AG09309 (cell line): ENCODE results near the gene DHX58.

Experiments used
- DNase-seq: peaks from one replicate; pipeline ENCODE4 v3.0.0-alpha.2; 2010; ENCODE audit warnings: low read depth
- H3K4me3 ChIP-seq: 2 replicates; pipeline ENCODE4 v1.5.1; 2011; ENCODE audit warnings: mild to moderate bottlenecking, low read depth, low read length, moderate library complexity; ENCODE audit not compliant: control insufficient read depth
- CTCF ChIP-seq: IDR thresholded peaks from 2 replicates; pipeline ENCODE4 v1.5.1; 2011; ENCODE audit warnings: mild to moderate bottlenecking, low read depth, low read length, inconsistent platforms; ENCODE audit not compliant: insufficient read depth, control insufficient read depth; ENCODE audit errors: missing control alignments

Gene DHX58

GRCh38 chr17:42127414-42127813, 14.9 kb upstream of the DHX58 start:
- H3K4me3 ChIP-seq = no peak overlapping the region

GRCh38 chr17:42126836-42127235, 14.3 kb upstream of the DHX58 start:
- no peak overlapping the region for H3K4me3 ChIP-seq
- DNase-seq = no peak
- no peak for TF ChIP-seq CTCF

More at GRCh38 chr17:42127414-42127813, 14.9 kb upstream of the DHX58 start:
- DNase-seq = no peak
- no peak for TF ChIP-seq CTCF

GRCh38 chr17:42125565-42125964, 13.1 kb upstream of the DHX58 start:
- H3K4me3 ChIP-seq = no peak overlapping the region
- DNase-seq = no peak

GRCh38 chr17:42124256-42124655, 11.7 kb upstream of the DHX58 start:
- H3K4me3 ChIP-seq = no peak overlapping the region
- DNase-seq = no peak
- TF ChIP-seq CTCF = no peak

More at GRCh38 chr17:42125565-42125964, 13.1 kb upstream of the DHX58 start:
- TF ChIP-seq CTCF = no peak

GRCh38 chr17:42122371-42123303, 10.1 kb upstream of the DHX58 start, which contains the start of gene HSPB9:
Gene HSPB9 (plus strand): TSS chr17:42122804. CDS start chr17:42122851, 47 bp downstream.
- no peak within 1 kb of the TSS for H3K4me3 ChIP-seq
- TF ChIP-seq CTCF = no peak
- DNase-seq = no peak

GRCh38 chr17:42120770-42121769, 8.6 kb upstream of the DHX58 start, which contains the start of gene KAT2A:
Gene KAT2A (minus strand): TSS chr17:42121367. CDS start chr17:42121304, 63 bp downstream.
- TF ChIP-seq CTCF = no peak
- peak within 1 kb of the TSS; percentile 68 for H3K4me3 ChIP-seq
- no peak for DNase-seq
